Panc1 (cell line): Measurements from ENCODE around the gene CYP26B1. TPM values are rescaled to one million over a fixed set of nuclear protein-coding genes. Genes with fewer than 3 reads are reported as not detected.

Experiments
- ATAC-seq: fragments of 200-7000 bp; cut with Tn5 transposase; 2 replicates; pipeline ENCODE4 v1.9.1; 2020; ENCODE audit warnings: mild to moderate bottlenecking, moderate library complexity
- BruUV-seq: library from RNA; stranded (reverse); fragments of 400-500 nt; replicated peaks from 2 replicates; lab custom pipeline; 2021; lab: Mats Ljungman, UMichigan
- CTCF ChIA-PET: fragments of 300-600 bp; sonication (Branson Sonifier 250); formaldehyde crosslinking; loops from one replicate; lab custom pipeline; 2022; ENCODE audit warnings: antibody characterized with exemption; lab: Charles Lee
- POLR2A ChIA-PET: fragments of 300-600 bp; sonication (Branson Sonifier 250); formaldehyde crosslinking; loops from one replicate; lab custom pipeline; 2022; ENCODE audit warnings: antibody characterized with exemption; lab: Charles Lee
- DNase-seq: peaks from one replicate; pipeline ENCODE4 v3.0.0-alpha.2; 2010; ENCODE audit warnings: low read depth, low spot score
- H3K27ac ChIP-seq: 2 replicates; pipeline ENCODE4 v1.5.1; 2011; ENCODE audit warnings: mild to moderate bottlenecking, low read length, inconsistent platforms
- H3K27me3 ChIP-seq: fragments of 200-500 bp; sonication (Bioruptor generic); 2 replicates; pipeline ENCODE4 v1.6.0; 2014; ENCODE audit warnings: low read length, inconsistent platforms; ENCODE audit not compliant: control insufficient read depth, insufficient read depth
- H3K36me3 ChIP-seq: fragments of 200-500 bp; sonication (Bioruptor generic); 2 replicates; pipeline ENCODE4 v1.5.1; 2014; ENCODE audit warnings: inconsistent platforms, mild to moderate bottlenecking, low read length, moderate library complexity; ENCODE audit not compliant: control insufficient read depth, insufficient read depth
- H3K4me1 ChIP-seq: 2 replicates; pipeline ENCODE4 v1.5.1; 2011; ENCODE audit warnings: inconsistent platforms, mild to moderate bottlenecking, low read length, moderate library complexity; ENCODE audit not compliant: control insufficient read depth, insufficient read depth
- H3K4me3 ChIP-seq, 2 experiments: 2 replicates each; pipeline ENCODE4 v1.5.1; 2011 to 2012; ENCODE audit warnings: low read depth in 2 of 2, low read length in 2 of 2, mild to moderate bottlenecking in 2 of 2, inconsistent platforms in 1 of 2, moderate library complexity in 1 of 2
- H3K9me3 ChIP-seq: fragments of 200-500 bp; sonication (Bioruptor generic); 2 replicates; pipeline ENCODE4 v1.5.1; 2014; ENCODE audit warnings: low read depth, mild to moderate bottlenecking, inconsistent platforms, low read length, moderate library complexity; ENCODE audit not compliant: control insufficient read depth, insufficient read depth
- POLR2AphosphoS5 ChIP-seq: IDR thresholded peaks from 2 replicates; pipeline ENCODE4 v1.6.1; 2012; ENCODE audit warnings: mild to moderate bottlenecking, low read depth, low read length, moderate library complexity
- SIN3A ChIP-seq: IDR thresholded peaks from 2 replicates; pipeline ENCODE4 v1.6.1; 2012; ENCODE audit warnings: low read depth, mild to moderate bottlenecking, low read length, moderate library complexity, borderline replicate concordance; ENCODE audit not compliant: insufficient read depth
- TCF7L2 ChIP-seq: IDR thresholded peaks from 2 replicates; pipeline ENCODE4 v1.6.1; 2011; ENCODE audit warnings: mild to moderate bottlenecking, low read depth, low read length, inconsistent platforms
- in situ Hi-C: cut with HindIII; loops from 2 replicates; pipeline ENCODE4 v1.10.0; 2016; ENCODE audit warnings: low sequenced_read_pairs, low pct_unique_long_range_greater_than_20kb
- intact Hi-C: fragments of 100-400 bp; cut with micrococcal nuclease; formaldehyde crosslinking; loops from one replicate; pipeline ENCODE4 v1.10.0; 2022; ENCODE audit not compliant: unreplicated experiment
- total RNA-seq: library from RNA; stranded (reverse); gene quantifications from one replicate; pipeline ENCODE4 v1.2.1, GENCODE V29; 2021; ENCODE audit not compliant: unreplicated experiment
- TF ChIP-seq, protein P1 (sequence below), 2 experiments: IDR thresholded peaks; 2 replicates each; pipeline ENCODE4 v1.6.1; 2011 to 2012; ENCODE audit warnings: low read depth in 2 of 2, control low read depth in 1 of 2, low read length in 1 of 2, mild to moderate bottlenecking in 1 of 2, moderate library complexity in 1 of 2; ENCODE audit not compliant: insufficient read depth in 1 of 2
- TF ChIP-seq, protein P2 (sequence below): fragments of 450-650 bp; IDR thresholded peaks from 2 replicates; pipeline ENCODE4 v1.5.1; 2017; ENCODE audit warnings: mild to moderate bottlenecking

Gene CYP26B1
- total RNA-seq, 1 experiment from 2014 or later, result 12.3 TPM

DNA sequence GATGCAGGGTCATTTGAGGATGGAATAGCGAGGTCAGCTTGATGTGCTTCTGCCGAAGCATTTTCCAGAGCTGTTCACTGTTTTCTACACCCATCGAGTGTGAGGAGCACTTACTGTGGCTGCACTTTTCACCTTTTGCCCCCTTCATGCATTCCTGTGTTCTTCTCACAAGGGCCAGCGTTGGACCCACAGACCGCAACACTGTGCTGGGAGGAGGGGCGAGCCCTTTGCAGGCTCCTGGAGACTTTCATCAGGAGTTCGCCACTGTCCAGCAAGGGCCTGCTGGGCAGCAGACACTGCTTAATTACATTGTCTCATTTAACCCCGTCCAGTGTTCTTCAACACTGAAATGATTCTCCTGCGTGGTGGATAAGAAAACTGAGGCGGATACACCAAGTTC lies 29.9 kb downstream of the CYP26B1 start:
- no peak for ATAC-seq
- no peak for TF ChIP-seq SIN3A
- TF ChIP-seq, protein P1, sequence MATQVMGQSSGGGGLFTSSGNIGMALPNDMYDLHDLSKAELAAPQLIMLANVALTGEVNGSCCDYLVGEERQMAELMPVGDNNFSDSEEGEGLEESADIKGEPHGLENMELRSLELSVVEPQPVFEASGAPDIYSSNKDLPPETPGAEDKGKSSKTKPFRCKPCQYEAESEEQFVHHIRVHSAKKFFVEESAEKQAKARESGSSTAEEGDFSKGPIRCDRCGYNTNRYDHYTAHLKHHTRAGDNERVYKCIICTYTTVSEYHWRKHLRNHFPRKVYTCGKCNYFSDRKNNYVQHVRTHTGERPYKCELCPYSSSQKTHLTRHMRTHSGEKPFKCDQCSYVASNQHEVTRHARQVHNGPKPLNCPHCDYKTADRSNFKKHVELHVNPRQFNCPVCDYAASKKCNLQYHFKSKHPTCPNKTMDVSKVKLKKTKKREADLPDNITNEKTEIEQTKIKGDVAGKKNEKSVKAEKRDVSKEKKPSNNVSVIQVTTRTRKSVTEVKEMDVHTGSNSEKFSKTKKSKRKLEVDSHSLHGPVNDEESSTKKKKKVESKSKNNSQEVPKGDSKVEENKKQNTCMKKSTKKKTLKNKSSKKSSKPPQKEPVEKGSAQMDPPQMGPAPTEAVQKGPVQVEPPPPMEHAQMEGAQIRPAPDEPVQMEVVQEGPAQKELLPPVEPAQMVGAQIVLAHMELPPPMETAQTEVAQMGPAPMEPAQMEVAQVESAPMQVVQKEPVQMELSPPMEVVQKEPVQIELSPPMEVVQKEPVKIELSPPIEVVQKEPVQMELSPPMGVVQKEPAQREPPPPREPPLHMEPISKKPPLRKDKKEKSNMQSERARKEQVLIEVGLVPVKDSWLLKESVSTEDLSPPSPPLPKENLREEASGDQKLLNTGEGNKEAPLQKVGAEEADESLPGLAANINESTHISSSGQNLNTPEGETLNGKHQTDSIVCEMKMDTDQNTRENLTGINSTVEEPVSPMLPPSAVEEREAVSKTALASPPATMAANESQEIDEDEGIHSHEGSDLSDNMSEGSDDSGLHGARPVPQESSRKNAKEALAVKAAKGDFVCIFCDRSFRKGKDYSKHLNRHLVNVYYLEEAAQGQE (IDR thresholded peaks at IDR 0.05; ENCODE audit: insufficient read depth in 1 of 2, low read depth in 2 of 2, low read length in 1 of 2), result no peak
- no peak for TF ChIP-seq TCF7L2
- peaks cover 20% of the 10 kb centered on the region for H3K4me1 ChIP-seq
- H3K36me3 ChIP-seq, result no peaks in the 10 kb centered on the region
- no peak for DNase-seq
- no peak overlapping the region for H3K4me3 ChIP-seq
- no peaks in the 10 kb centered on the region; the same call in 1 of the 2 replicates for H3K27me3 ChIP-seq
- POLR2A ChIA-PET, result no interaction called here
- H3K27ac ChIP-seq, result no peak overlapping the region
- intact Hi-C loops (no loop called here), in situ Hi-C loops (no loop called here)
- CTCF ChIA-PET, result no interaction called here
- H3K9me3 ChIP-seq, result no peaks in the 10 kb centered on the region
- BruUV-seq, result no TSS peak

DNA sequence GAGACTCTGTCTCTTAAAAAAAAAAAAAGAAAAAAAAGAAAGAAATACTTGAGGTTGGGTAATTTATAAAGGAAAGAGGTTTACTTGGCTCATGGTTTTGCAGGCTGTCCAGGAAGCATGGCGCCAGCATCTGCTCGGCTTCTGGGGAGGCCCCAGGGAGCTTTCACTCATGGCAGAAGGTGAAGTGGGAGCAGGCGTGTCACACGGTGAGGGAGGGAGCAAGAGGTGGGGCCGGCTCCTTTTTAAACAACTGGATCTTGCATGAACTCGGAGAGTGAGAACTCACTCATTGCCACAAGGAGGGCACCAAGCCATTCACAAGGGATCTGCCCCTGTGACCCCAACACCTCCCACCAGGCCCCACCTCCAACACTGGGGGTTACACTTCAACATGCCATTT lies 30.6 kb downstream of the CYP26B1 start:
- BruUV-seq, result no TSS peak
- POLR2A ChIA-PET, result no interaction called here
- Histone ChIP-seq H3K36me3 (no peaks in the 10 kb centered on the region), H3K4me3 (no peak overlapping the region), H3K9me3 (no peaks in the 10 kb centered on the region), H3K27me3 (no peaks in the 10 kb centered on the region), H3K4me1 (peaks cover 20% of the 10 kb centered on the region), H3K27ac (no peak overlapping the region)
- intact Hi-C loops (no loop called here), in situ Hi-C loops (no loop called here)
- DNase-seq, result no peak
- CTCF ChIA-PET, result no interaction called here
- TF ChIP-seq, protein P1 (IDR thresholded peaks at IDR 0.05; ENCODE audit: insufficient read depth in 1 of 2, low read depth in 2 of 2, low read length in 1 of 2), result no peak
- TF ChIP-seq, protein P2, sequence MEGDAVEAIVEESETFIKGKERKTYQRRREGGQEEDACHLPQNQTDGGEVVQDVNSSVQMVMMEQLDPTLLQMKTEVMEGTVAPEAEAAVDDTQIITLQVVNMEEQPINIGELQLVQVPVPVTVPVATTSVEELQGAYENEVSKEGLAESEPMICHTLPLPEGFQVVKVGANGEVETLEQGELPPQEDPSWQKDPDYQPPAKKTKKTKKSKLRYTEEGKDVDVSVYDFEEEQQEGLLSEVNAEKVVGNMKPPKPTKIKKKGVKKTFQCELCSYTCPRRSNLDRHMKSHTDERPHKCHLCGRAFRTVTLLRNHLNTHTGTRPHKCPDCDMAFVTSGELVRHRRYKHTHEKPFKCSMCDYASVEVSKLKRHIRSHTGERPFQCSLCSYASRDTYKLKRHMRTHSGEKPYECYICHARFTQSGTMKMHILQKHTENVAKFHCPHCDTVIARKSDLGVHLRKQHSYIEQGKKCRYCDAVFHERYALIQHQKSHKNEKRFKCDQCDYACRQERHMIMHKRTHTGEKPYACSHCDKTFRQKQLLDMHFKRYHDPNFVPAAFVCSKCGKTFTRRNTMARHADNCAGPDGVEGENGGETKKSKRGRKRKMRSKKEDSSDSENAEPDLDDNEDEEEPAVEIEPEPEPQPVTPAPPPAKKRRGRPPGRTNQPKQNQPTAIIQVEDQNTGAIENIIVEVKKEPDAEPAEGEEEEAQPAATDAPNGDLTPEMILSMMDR, result no peak
- no peak for TF ChIP-seq POLR2AphosphoS5
- TF ChIP-seq TCF7L2, result no peak
- no peak for TF ChIP-seq SIN3A
- no peak for ATAC-seq
